GM10248 (cell line): ENCODE results near the gene HPCA.
A peak's percentile ranks its signal among the peaks of the same experiment; 100 is the strongest.
"Not testable (repeated sequence)": the region's sequence is repeated elsewhere in the genome, so short reads cannot be mapped to it uniquely, and the experiment has no call there.

Source experiments
- CTCF ChIA-PET: fragments of 300-600 bp; sonication (Branson Sonifier 250); formaldehyde crosslinking; extraction: SDS; loops from one replicate; lab custom pipeline; 2021; ENCODE audit warnings: antibody characterized with exemption; lab: Yijun Ruan, JAX
- POLR2A ChIA-PET: fragments of 350-650 bp; sonication (Branson Sonifier 250); formaldehyde crosslinking; extraction: SDS; loops from one replicate; lab custom pipeline; 2020; ENCODE audit warnings: antibody characterized with exemption; lab: Yijun Ruan, JAX
- DNase-seq: peaks from one replicate; pipeline ENCODE4 v3.0.0; 2012; ENCODE audit errors: extremely low spot score
- TF ChIP-seq, protein P1 (sequence below): IDR thresholded peaks from 2 replicates; pipeline ENCODE4 v1.5.1; 2012; ENCODE audit warnings: mild to moderate bottlenecking, low read depth; ENCODE audit errors: extremely low read depth, missing control alignments, control extremely low read depth

Gene HPCA

DNA sequence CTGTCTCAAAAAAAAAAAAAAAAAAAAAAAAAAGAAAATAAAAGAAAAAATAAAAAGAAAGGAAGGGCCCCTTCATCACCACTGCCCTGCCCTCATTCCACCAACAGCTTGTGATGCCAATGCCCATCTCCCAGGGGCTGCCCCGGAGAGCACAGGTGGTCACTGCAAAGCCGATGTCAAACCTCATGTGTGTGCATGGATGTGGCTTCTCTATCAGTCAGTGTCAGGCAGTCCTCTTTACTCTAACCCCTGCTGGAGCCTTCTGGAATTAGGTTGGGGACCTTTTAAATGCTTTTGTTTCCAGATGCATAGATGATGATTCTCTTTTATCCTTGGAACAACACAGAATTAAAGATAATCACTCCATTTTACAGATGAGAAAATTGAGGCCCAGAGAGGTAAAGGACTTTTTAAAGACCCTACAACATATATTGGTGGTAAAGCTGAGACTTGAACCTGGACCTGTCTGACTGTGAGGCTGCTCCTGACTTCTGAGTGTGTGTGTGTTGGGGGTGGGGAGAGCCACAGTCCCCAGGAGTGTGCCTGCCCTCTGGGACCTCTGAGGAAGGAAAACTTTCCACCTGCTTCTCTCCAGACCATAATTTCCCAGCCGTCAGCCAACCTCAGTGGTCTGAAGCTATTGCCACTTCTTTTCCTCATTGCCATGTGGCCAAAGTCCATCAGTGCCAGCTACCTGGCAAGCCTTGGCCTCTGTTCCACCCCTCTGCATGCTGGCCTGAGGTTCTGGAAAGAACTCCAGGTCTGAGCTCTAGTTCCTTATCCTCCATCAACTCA is 17.9 kb downstream of the HPCA start:
- POLR2A ChIA-PET, result no interaction called here
- CTCF ChIA-PET, result interaction anchor here (1.2 to 1.8 kb wide), 2 partner anchors 10 to 182 kb away, joined by 3 to 4 read pairs; no protein-coding TSS in a partner anchor
- DNase-seq, result peak; percentile 14
- TF ChIP-seq, protein P1, sequence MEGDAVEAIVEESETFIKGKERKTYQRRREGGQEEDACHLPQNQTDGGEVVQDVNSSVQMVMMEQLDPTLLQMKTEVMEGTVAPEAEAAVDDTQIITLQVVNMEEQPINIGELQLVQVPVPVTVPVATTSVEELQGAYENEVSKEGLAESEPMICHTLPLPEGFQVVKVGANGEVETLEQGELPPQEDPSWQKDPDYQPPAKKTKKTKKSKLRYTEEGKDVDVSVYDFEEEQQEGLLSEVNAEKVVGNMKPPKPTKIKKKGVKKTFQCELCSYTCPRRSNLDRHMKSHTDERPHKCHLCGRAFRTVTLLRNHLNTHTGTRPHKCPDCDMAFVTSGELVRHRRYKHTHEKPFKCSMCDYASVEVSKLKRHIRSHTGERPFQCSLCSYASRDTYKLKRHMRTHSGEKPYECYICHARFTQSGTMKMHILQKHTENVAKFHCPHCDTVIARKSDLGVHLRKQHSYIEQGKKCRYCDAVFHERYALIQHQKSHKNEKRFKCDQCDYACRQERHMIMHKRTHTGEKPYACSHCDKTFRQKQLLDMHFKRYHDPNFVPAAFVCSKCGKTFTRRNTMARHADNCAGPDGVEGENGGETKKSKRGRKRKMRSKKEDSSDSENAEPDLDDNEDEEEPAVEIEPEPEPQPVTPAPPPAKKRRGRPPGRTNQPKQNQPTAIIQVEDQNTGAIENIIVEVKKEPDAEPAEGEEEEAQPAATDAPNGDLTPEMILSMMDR, result no peak

DNA sequence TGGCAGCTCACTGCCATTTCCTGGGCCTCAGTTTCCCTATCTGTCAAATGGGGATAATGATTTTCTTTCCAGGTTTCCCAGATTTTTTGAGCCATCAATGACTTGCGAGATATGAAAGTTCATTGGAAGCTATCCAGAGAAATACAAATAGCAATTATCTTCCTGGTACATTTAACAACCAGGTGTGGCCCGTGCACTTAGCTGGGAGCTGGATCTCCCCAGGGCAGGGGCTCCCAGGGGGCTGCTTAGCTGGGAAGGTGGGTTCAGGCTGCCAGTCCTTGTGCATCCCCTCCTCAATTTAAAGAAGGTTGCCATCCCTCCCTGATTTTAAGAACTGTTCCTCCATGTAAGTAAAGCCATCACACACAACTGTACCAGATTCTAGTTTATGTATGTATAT is 18.5 kb downstream of the HPCA start:
- no peak for DNase-seq
- TF ChIP-seq, protein P1, result no peak
- POLR2A ChIA-PET, result no interaction called here
- CTCF ChIA-PET, result interaction anchor here (1.2 to 1.8 kb wide), 2 partner anchors 10 to 182 kb away, joined by 3 to 4 read pairs; no protein-coding TSS in a partner anchor

DNA sequence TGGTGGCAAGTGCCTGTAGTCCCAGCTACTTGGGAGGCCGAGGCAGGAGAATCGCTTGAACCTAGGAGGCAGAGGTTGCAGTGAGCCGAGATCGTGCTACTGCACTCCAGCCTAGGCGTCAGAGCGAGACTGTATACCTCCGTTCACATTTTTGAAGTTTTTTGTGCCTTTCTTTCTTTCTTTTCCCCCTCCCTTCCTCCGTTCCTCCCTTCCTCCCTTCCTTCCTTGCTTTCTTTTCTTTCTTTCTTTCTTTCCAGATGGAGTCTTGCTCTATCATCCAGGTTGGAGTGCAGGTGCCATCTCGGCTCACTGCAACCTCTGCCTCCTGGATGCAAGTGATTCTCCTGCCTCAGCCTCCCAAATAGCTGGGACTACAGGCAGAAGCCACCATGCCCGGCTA is 19.3 kb downstream of the HPCA start:
- CTCF ChIA-PET, result interaction anchor here (1.8 kb wide), 1 partner anchor 181 kb away, joined by 4 read pairs; no protein-coding TSS in a partner anchor
- POLR2A ChIA-PET, DNase-seq: not testable (repeated sequence)

DNA sequence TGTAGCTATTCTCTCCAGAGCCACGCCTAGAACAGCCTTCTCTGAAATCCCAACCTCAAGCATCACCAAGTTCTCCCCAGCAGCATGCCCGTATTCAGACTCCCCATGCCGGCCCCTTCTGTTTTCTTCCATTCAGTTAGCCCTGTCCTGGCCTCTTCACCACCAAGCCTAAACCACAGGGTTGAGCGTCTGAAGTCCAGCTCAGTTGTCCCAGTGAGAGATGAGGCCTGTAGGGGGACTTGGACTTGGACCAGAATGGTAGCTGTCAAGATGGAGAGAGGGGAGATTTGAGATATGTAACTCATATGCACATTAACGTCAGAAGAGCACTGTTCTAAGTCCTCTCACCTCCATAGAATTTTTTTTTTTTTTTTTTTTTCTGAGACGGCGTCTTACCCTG is 20.4 kb downstream of the HPCA start:
- TF ChIP-seq, protein P1, result no peak
- ChIA-PET CTCF (interaction anchor here (1.2 kb wide), 1 partner anchor 14 kb away, joined by 4 read pairs; no protein-coding TSS in a partner anchor), POLR2A (no interaction called here)
- DNase-seq, result no peak

DNA sequence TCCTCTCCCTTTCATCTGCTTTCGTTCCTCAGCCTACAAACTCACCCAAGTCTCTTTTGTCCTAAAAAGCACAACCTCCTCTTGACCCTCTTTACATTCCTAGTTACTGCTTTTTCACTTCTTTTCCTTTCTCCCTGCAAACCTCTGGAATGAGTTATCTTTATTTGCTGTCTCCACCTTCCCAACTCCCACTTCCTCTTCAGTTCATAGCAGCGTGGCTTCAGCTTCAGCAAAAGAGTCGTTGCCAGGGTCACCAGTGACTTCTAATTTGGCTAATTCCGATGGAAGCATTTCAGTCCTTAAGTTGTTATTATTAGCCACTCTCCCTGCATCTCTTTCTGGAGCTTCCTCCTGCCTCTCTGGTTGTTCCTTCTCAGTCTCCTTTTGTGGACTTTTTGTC is 21.1 kb downstream of the HPCA start:
- ChIA-PET POLR2A (no interaction called here), CTCF (no interaction called here)
- no peak for DNase-seq
- TF ChIP-seq, protein P1, result no peak

DNA sequence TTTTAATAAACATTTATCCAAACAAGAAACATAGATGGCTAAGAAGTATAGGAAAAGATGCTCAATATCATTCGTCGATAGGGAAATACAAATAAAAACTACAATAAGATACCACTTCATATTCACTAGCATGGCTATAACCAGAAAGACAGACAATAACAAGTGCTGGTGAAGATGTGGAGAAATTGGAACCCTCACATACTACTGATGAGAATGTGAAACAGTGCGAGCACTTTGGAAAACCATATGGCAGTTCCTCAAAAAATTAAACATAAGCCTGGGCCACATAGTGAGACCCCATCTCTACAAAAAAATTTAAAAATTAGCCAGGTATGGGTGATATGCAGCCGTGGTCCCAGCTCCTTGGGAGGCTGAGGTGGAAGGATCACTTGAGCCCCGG is 24.0 kb downstream of the HPCA start:
- TF ChIP-seq, protein P1, result no peak

More for the DNA sequence above, 24.0 kb downstream of the HPCA start:
- POLR2A ChIA-PET, result no interaction called here
- CTCF ChIA-PET, result no interaction called here
- DNase-seq, result no peak
